ENCODE results near the gene MRPL17.

The MRPL17 gene

DNA sequence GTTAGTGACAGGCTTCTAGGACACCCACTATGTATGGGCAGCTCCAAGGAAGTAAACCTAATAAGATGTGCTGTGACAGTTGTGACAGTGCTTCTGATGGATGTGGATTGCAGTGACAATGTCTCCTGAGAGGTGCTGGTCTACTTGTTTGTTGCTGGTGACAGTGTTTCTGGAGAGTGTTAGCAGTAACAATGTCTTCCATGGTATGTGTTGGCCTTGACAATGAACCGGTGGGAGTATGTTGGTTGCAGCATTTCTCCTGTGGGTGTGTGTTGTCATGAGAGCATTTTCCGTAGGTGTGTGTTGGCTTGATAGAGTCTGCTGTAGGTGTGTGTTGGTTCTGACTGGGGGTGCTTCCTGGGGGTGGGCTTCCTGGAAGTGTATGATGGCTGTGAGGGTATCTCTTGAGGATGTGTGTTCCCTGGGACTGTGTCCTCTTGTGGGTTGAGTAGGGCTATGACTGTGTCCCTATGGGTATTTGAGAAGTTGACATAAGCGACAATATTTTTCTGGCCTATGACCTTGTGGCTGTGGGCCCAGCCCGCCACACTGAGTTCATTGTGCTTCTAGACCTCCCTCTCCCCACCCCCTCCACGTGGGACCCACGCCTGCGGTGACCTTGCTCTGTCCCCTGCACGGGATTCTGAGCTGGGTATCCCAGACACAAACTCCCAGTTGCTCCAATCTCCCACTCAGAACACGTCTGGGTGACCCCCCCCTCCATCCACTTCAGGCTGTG, 28.7 kb downstream of the MRPL17 start:
- H3K4me3 ChIP-seq (ENCODE audit: low read depth, low read length) = peak overlapping the region; percentile 60
- no peak for TF ChIP-seq CTCF (IDR thresholded peaks at IDR 0.05; ENCODE audit: low read depth, low read length)

DNA sequence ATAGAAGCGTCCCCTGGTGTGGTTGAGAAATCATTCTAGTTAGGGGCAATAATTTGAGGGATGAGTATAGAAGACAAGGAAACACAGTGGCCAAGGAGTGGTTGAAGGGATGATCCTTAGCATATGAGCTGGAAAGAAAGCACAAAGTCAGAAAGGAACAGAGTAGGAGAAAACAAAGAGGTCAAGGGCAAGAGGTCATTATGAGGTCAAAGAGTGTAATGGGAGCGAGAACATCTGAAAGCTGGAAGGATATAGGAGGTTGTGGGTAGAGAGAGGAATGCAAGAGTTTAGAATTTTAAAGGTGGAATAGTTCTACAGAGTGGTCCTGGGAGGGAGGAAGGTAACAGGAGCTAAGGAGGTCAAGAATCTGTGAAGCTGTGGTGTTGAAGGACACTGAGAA, 29.5 kb downstream of the MRPL17 start:
- H3K4me3 ChIP-seq (ENCODE audit: low read depth, low read length) = no peak overlapping the region
- TF ChIP-seq CTCF (IDR thresholded peaks at IDR 0.05; ENCODE audit: low read depth, low read length) = no peak

DNA sequence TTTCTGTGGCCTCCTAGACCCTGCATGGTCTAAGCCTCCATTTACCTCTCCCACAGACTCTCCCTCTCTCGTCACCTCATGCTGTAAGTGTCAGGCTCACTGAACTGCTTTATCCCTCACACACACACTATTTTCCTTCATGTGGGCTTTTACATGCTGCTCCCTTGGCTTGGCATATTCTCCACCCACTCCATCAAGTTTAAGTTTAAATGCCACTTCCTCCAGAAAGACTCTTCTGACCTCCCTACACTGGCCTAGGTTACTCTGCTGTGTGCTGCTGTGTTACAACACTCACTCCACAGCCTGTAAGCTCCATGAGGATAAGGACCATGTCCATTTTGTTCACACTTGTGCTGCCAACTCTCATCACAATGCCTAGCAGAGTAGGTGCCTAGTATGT, 30.0 kb downstream of the MRPL17 start:
- no peak for TF ChIP-seq CTCF (IDR thresholded peaks at IDR 0.05; ENCODE audit: low read depth, low read length)
- no peak overlapping the region for H3K4me3 ChIP-seq (ENCODE audit: low read depth, low read length)

DNA sequence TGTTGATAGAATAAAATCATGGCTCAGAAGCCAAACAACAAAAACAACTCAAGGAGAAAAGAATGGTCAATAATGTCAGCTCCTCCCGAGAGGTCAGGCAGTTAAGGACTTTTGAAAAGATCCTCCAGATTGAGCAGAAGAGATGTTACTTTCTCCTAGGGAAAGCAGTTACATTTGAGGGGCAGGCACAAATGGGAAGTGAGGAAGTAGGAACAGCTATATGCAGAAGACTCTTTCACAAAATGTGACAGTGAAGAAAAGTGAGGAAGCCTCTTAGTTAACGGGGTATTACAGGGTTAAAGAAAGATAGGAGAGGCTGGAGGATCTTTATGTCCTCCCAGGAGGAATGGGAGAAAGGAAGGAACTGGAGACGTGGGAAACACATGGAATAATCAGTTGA, 31.0 kb downstream of the MRPL17 start:
- TF ChIP-seq CTCF (IDR thresholded peaks at IDR 0.05; ENCODE audit: low read depth, low read length) = no peak
- no peak overlapping the region for H3K4me3 ChIP-seq (ENCODE audit: low read depth, low read length)

DNA sequence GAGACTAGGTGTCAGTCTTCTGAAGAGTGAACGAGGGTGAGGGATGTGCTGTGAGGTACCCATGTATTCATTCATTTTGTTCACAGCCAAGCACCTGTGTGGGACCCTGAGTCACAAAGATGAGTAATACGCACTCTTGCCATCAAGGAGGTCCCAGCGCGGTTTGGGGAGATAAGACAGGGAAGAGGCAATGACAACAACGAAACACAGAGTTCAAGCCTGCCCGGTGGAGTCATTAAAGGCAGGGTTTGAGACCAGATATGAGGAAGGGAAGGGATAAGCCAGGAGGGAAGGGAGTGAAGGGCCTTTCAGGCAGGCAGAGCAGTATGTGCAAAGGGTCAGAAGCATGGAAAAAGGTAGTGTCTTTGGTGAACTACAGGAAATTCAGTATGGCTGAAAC, 32.2 kb downstream of the MRPL17 start:
- no peak for TF ChIP-seq CTCF (IDR thresholded peaks at IDR 0.05; ENCODE audit: low read depth, low read length)
- H3K4me3 ChIP-seq (ENCODE audit: low read depth, low read length) = no peak overlapping the region

DNA sequence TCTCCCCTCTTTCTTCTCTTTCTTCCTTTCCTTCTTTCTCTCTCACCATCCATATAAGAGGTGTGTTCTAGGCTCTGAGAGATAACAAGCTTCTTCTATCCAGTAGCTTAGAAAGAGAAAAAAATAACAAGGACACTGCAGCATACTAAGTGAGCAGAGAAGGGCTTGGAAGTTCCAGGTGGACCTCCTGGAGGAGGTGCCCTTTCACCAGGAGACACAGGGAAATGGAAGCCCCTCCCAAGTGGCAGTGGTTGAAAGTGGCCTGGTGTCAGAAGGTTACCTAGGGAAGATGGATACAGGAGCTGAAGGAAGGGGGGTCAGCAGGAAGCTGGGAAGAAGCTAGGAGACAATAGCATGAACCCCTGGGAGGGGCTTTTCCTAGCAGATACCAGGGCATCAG, 33.0 kb downstream of the MRPL17 start:
- H3K4me3 ChIP-seq (ENCODE audit: low read depth, low read length) = no peak overlapping the region
- no peak for TF ChIP-seq CTCF (IDR thresholded peaks at IDR 0.05; ENCODE audit: low read depth, low read length)

- no peak for TF ChIP-seq CTCF (IDR thresholded peaks at IDR 0.05; ENCODE audit: low read depth, low read length)
- H3K4me3 ChIP-seq (ENCODE audit: low read depth, low read length) = no peak overlapping the region
These were observed 34.6 kb downstream of the MRPL17 start for GRCh38 chr11:6648501-6648900.

Data from WI38 (cell line).